HEK293 (cell line): ENCODE results near the gene NRP1.

Experiments
- CTCF ChIP-seq: fragments of 450-650 bp; formaldehyde crosslinking; IDR thresholded peaks from 2 replicates; pipeline ENCODE4 v1.5.1; 2016; ENCODE audit warnings: missing biosample characterization, missing genetic modification characterization
- GLIS1 ChIP-seq: fragments of 450-650 bp; formaldehyde crosslinking; IDR thresholded peaks from 2 replicates; pipeline ENCODE4 v1.5.1; 2016; ENCODE audit warnings: missing biosample characterization, missing genetic modification characterization
- PBX3 ChIP-seq: sonication (generic); formaldehyde crosslinking; IDR thresholded peaks from 2 replicates; pipeline ENCODE4 v1.8.1; 2022; ENCODE audit warnings: mild to moderate bottlenecking, moderate library complexity, missing genetic modification reagents
- ZBTB20 ChIP-seq: fragments of 450-650 bp; formaldehyde crosslinking; IDR thresholded peaks from 2 replicates; pipeline ENCODE4 v1.5.1; 2016; ENCODE audit warnings: missing biosample characterization, missing genetic modification characterization
- ZNF138 ChIP-seq: fragments of 450-650 bp; formaldehyde crosslinking; IDR thresholded peaks from 2 replicates; pipeline ENCODE4 v1.5.1; 2016; ENCODE audit warnings: missing biosample characterization, missing genetic modification characterization, borderline replicate concordance
- ZNF155 ChIP-seq: fragments of 450-650 bp; formaldehyde crosslinking; IDR thresholded peaks from 2 replicates; pipeline ENCODE4 v1.5.1; 2016; ENCODE audit warnings: missing biosample characterization, missing genetic modification characterization
- ZNF354C ChIP-seq: fragments of 450-650 bp; formaldehyde crosslinking; IDR thresholded peaks from 2 replicates; pipeline ENCODE4 v1.5.1; 2016; ENCODE audit warnings: missing biosample characterization, missing genetic modification characterization, low read depth, borderline replicate concordance
- ZNF513 ChIP-seq: fragments of 450-650 bp; IDR thresholded peaks from 2 replicates; pipeline ENCODE4 v1.5.1; 2018; ENCODE audit warnings: missing biosample characterization, missing genetic modification characterization
- ZNF558 ChIP-seq: fragments of 450-650 bp; formaldehyde crosslinking; IDR thresholded peaks from 2 replicates; pipeline ENCODE4 v1.5.1; 2016; ENCODE audit warnings: missing biosample characterization, missing genetic modification characterization
- ZNF830 ChIP-seq: fragments of 450-650 bp; IDR thresholded peaks from 2 replicates; pipeline ENCODE4 v1.5.0; 2018; ENCODE audit warnings: missing biosample characterization, missing genetic modification characterization, low read depth, mild to moderate bottlenecking, moderate library complexity

GRCh38 chr10:33147013-33147310 lies 187.5 kb downstream of the NRP1 start:
- TF ChIP-seq ZNF155 (tag by site-specific recombination) (no peak), ZNF138 (no peak), ZBTB20 (no peak), ZNF558 (tag by site-specific recombination) (no peak), CTCF (tag by site-specific recombination) (no peak), GLIS1 (tag by site-specific recombination) (no peak), ZNF354C (tag by site-specific recombination) (no peak), ZNF830 (tag by site-specific recombination) (no peak), ZNF513 (no peak), PBX3 (CRISPR knock-in tag) (no peak)
